GM18870 (cell line): ENCODE results near the gene GNL3.
"Not testable (repeated sequence)": the region's sequence is repeated elsewhere in the genome, so short reads cannot be mapped to it uniquely, and the experiment has no call there.

Experiments used
- ATAC-seq: cut with Tn5 transposase; IDR thresholded peaks from one replicate; pipeline ENCODE4 v1.9.1; 2021; ENCODE audit warnings: moderate library complexity; ENCODE audit not compliant: unreplicated experiment

GNL3 gene, protein sequence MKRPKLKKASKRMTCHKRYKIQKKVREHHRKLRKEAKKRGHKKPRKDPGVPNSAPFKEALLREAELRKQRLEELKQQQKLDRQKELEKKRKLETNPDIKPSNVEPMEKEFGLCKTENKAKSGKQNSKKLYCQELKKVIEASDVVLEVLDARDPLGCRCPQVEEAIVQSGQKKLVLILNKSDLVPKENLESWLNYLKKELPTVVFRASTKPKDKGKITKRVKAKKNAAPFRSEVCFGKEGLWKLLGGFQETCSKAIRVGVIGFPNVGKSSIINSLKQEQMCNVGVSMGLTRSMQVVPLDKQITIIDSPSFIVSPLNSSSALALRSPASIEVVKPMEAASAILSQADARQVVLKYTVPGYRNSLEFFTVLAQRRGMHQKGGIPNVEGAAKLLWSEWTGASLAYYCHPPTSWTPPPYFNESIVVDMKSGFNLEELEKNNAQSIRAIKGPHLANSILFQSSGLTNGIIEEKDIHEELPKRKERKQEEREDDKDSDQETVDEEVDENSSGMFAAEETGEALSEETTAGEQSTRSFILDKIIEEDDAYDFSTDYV

GRCh38 chr3:52685709-52686691 lies at the start of gene GNL3, which contains the start of gene PBRM1:
TSS of gene GNL3 (plus strand) at chr3:52686032. CDS start at chr3:52686093, 61 bp downstream.
TSS of gene PBRM1 (minus strand) at chr3:52685913.
- ATAC-seq: peak; percentile 63

GRCh38 chr3:52636673-52637072 lies 49.2 kb upstream of the GNL3 start:
- no peak for ATAC-seq

- no peak for ATAC-seq
These were observed 40.3 kb upstream of the GNL3 start for GRCh38 chr3:52645549-52645948.

DNA sequence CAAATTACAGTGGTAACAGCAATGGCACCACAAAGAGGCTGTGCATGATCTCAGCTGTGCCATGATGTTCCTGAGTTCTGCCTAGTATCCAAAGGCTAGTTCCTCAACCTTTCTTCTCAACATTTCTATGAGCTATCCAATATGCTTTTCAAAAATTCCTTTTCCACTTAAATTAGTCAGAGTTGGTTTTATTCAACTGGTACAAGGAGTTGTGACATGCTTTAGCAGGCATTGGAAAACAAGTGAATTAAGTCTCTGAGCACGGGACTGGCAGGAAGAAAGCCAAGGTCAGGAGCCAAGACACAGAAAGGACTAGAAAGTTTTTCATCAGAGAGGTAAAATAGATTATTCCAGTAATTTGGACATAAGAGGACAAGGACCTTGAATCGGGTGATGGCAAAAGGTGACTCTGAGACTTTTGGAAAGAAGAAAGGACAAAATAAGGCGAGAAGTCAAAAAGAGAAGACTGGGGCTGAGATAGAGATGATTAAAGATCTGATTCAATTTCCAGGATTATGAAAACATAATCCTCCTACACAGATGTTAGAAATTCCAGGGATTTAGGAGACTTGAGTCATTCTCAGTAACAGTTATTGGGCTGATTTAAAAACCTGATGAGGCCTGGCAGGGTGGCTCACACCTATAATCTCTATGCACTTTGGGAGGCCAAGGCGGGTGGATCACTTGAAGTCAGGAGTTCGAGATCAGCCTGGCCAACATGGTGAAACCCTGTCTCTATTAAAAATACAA lies 36.2 kb upstream of the GNL3 start:
- no peak for ATAC-seq

GRCh38 chr3:52650439-52650838 lies 35.4 kb upstream of the GNL3 start:
- ATAC-seq: no peak

DNA sequence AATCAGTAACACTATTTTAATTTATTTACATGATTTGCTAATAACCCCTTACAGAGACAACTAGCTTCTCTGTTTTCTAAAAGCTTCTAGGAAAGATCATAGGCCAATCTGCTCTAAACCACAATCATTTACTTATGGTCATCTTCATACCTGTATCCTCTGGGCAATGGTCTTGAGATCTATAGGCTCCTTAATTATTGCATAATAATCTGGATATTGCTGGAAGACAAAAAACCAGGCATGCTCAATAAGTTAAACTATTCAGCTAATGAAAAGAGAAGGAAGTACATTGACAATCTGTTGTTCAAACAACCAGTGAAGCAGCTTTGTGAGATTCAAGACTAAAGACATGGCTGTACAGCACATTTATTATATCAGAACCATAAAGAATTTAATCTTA lies 34.2 kb upstream of the GNL3 start:
- ATAC-seq: no peak

DNA sequence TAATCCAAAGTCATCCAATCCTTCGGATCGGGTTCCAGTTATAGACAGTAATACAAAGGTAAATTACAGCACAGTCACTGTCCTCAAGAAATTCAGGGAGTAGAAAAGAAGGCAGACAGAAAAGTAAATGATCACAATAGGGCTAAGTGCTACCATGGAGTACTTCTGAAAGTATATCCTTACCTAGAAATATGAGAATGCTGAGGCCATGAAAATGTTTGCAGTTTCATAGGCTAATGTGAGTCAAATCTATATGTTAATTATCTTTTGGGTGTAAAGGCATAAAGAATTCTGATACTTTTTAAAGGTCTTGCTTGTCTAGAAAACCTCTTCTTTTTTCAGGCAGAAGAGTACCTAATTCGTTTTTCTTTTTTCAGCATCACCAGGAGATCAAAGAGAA lies 29.9 kb upstream of the GNL3 start:
- ATAC-seq: no peak

DNA sequence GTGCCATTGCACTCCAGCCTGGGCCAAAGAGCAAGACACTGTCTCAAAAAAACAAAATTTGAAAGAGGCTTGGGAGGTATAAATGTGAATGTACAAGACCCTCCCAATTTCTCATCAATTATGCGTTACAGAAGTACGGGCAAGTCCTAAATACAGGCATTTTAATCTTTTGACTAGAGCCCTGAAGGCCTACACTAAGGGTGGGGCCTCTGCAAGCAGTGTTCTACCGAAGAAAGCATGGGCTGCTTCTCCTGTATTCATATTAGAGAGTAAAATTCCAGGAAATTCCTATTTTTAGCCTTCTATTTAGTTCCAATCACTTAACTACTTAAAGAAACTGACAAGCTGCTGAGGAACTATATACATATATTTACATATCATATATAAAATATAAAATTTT lies 25.8 kb upstream of the GNL3 start:
- ATAC-seq: no peak

- ATAC-seq: no peak
These were observed 22.7 kb upstream of the GNL3 start for GRCh38 chr3:52663098-52663497.

DNA sequence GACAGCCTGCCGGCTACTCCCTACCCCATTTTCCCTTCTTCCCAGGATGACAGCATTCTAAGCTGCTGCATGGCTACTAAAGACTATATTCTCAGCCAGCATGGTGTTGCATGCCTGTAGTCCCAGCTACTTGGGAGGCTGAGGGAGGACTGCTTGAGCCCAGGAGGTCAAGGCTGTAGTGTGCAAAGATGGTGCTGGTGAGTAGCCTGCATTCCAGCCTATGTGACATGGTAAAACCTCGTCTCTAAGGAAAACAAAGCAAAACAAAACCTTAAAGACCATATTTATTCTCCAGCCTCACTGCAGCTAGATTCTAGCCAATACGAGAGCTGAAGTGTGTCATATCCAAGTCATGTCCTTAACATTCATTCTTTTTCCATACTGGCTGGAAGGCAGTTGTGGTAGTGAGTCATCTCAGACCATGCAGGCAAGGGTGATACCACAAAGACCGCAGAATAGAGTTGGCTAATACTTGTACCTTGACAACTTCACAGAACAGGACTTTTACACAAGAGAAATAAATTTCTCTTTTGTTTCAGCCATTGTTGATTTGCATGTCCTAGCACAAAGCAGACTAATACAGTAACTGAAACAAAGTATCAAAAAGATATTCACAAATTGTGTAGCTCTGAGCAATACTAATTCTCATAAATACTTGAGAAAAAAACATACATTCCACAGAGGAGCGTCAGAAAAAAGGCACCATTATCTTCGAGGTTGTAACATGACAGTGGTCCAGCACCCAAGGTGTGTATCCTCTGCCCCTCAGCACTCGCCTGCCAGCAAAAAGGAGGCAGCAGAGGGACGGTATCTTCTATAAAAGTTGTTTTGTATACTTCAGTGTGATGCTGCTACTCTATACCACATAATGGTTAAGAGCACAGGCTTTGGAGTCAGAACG lies 15.0 kb upstream of the GNL3 start:
- peak; percentile 76 for ATAC-seq

DNA sequence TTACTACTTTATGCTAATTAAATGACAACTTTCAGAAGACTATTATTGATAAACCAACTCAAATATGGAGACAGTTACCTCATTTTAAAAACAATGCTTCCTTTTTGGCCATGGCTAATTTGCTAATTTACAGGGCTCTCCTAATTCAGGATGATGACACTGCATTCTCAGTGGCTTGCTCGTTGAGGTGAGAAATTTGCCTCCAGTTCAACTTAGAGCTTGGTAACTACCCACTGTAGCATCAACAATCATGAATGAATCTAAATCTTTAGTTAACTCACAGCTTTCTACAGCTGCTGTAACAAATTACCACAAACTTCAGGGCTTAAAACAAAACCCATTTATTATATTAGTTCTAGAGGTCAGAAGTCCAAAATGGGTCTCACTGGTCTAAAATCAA lies 14.2 kb upstream of the GNL3 start:
- no peak for ATAC-seq

DNA sequence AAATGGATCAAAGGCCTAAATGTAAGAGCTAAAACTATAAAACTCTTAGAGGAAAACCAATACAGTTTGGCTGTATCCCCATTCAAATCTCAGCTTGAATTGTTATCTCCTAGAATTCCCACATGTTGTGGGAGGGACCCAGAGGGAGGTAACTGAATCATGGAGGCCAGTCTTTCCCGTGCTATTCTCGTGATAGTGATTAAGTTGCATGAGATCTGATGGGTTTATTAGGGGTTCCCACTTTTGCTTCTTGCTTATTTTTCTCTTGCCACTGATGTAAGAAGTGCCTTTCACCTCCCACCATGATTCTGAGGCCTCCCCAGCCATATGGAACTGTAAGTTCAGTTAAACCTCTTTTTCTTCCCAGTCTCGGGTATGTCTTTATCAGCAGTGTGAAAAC lies 9.6 kb upstream of the GNL3 start:
- ATAC-seq: not testable (repeated sequence)

DNA sequence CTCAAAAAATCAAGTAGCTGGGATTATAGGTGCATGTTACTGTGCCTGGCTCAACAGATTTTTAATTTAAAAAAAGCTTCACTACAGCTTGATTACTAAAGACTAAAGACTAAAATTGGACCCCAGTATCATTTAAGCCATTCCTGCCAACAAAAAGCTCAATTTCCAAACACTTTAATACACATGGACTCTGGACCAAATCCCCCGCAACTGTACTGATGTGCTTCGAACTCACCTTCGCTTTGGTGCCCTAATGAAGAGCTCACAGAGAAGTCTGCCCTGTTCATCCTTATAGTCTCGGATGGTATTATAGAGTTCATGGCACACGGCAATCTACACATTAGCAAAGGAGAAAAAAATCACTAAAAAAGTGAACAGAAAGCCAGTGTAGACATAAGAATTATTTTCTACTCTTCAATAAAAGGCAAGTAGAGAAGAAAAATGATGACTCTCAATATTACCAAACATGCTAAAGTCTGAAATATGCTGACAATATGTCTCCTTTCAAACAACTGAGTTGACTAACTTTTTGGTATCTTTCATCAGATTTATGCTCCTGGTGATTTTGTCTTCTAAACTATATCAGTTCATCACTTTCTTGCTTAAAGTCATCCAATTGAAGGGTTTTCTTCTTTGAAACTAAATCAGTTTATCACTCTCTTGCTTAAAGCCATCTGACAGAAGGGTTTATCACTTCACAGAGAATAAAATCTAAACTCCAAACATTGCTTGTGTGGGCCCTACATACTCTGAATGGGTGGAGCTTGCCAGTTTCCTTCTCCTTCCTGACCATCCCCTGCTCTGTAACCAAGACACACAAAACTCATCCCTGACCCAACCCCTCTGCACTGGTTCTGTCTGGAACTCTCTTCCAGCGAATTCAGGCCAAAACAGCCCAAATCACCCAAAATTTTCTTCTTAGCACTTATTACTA lies 7.3 kb upstream of the GNL3 start:
- no peak for ATAC-seq

DNA sequence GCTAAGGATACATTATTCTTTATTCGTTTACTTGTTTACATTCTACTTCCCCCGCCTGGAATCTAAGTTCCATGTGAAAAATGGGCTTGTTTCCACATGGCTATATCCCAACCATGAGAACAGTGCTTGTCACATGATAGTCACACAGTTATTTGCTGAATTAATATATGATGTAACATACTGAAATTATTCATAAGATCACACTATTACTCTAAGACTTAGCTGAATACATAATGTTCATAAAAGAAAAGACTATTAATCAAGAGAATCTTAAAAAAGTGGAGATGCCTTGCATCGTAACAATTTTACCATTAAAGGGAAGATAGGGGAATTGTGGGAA lies 6.7 kb upstream of the GNL3 start:
- ATAC-seq: no peak

GRCh38 chr3:52679811-52680210 lies 6.0 kb upstream of the GNL3 start:
- ATAC-seq: no peak

DNA sequence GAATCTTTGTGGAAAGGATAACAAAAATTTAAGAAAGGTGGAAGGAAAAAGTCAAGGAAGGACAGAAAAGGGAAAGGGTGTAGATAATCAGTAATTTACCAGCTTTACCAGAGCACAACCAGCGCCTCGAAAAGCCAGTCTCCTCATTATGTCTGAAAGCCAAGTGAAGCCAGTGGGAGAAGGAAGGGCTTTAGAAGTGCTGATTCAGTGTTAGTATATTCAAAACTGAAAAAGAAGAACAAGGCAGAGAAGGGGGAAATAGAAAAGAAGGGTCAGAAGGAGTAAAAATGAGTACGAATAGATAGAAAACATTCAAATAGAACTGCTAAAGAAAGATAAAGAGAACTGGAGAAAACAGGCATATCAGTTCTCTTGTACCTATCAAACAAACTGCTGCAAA lies 4.2 kb upstream of the GNL3 start:
- ATAC-seq: no peak

DNA sequence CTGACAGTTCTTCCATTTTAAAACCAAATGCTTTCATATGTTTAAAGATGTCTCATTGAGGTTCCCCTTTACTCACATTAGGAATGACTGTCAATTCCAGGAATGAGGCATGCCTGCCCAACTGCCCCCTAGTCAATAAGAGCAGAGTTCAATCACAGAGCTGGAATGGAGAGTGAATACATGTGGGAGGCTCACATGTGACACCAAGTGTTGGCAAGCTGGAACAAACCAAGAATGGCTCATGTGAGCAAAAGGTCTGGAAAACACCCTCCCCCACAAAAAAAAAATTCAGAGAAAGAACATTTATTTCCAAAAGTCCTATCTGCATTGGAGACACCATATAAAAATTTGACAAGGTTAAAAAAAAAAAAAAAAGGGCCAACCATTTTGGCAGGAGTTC lies 3.8 kb upstream of the GNL3 start:
- ATAC-seq: peak; percentile 34

DNA sequence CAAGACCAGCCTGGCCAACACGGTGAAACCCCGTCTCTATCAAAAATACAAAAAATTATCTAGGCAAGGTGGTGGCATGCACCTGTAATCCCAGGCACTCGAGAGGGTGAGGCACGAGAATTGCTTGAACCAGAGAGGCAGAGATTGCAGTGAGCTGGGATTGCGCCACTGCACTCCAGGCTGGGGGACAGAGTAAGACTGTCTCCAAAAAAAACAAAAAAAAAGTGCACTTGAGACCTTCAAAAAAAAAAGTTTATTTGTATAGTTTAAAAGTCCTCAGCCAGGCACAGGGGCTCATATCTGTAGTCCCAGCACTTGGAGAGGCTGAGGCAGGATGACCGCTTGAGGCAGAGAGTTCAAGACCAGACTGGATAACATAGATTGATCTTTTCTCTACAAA lies 2.2 kb upstream of the GNL3 start:
- no peak for ATAC-seq

DNA sequence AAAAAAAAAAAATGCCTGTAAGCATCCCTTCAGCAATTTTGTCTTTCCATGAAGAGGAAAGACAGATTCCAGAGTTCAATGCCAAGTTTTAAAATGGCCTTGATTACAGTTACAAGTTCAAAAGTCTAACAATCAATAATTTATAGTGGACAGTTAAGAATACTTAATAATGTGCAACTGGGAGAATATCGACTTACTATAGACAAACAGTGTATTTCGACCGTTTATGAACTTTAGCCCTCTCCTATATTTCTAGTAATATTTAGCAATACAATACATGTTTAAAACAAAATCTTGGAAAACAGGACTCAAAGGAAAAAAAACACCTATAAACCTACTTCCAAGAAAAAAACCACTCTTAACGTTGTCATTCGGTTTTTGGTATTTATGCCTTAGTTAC lies 1.6 kb upstream of the GNL3 start:
- ATAC-seq: no peak
